ENCODE results near the gene STXBP5.

Gene STXBP5

GRCh38 chr6:147179809-147180208, 24.4 kb upstream of the STXBP5 start:
- DNase-seq = no peak

DNA sequence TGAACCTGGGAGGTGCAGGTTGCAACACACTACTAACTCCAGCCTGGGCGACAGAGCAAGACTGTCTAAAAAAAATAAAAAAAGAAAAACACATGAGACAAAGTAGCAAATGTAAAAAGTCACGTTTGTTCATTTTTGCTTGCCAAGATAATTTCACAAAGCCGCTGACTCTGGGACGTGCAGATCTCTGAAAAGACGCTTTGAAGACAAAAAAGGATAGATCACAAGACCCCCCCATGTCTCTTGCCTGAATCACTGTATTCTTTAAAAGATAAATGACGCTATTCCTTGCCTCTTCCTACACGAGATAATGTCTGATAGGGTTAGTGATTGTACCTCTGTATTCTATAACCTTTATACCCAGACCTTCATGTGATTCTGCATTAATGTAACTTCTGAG, 23.3 kb upstream of the STXBP5 start:
- no peak for DNase-seq

GRCh38 chr6:147184379-147184778, 19.8 kb upstream of the STXBP5 start:
- DNase-seq = no peak

- DNase-seq = no peak
These were observed 19.0 kb upstream of the STXBP5 start for GRCh38 chr6:147185216-147185615.

- no peak for DNase-seq
These were observed 13.7 kb upstream of the STXBP5 start for GRCh38 chr6:147190556-147190955.

GRCh38 chr6:147192278-147192911, 11.8 kb upstream of the STXBP5 start:
- no peak for DNase-seq

GRCh38 chr6:147194652-147195411, 9.4 kb upstream of the STXBP5 start:
- DNase-seq = no peak

DNA sequence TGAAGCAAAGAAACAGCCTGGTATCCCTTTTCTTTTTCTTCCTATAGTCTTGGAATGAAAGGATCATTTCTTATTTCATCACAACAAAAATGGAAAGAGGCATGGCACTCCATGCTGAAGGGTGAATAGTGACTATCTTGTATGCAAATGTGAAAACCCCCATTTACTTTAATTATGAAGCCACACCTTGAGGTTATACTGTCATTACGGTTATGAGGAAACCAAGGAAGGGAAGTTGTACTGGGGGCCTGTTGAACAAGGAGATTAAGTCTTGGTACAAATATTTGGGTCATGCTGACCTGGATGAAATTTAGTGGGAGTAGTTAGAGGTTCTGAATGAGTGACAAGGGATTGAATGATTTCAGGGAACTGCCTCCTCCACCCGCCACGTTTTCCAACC, 8.7 kb upstream of the STXBP5 start:
- no peak for DNase-seq

- DNase-seq = no peak
These were observed 8.2 kb upstream of the STXBP5 start for GRCh38 chr6:147195987-147196386.

- DNase-seq = no peak
These were observed 3.5 kb upstream of the STXBP5 start for GRCh38 chr6:147200711-147201110.

- no peak for DNase-seq
These were observed 2.2 kb upstream of the STXBP5 start for GRCh38 chr6:147201885-147202515.

DNA sequence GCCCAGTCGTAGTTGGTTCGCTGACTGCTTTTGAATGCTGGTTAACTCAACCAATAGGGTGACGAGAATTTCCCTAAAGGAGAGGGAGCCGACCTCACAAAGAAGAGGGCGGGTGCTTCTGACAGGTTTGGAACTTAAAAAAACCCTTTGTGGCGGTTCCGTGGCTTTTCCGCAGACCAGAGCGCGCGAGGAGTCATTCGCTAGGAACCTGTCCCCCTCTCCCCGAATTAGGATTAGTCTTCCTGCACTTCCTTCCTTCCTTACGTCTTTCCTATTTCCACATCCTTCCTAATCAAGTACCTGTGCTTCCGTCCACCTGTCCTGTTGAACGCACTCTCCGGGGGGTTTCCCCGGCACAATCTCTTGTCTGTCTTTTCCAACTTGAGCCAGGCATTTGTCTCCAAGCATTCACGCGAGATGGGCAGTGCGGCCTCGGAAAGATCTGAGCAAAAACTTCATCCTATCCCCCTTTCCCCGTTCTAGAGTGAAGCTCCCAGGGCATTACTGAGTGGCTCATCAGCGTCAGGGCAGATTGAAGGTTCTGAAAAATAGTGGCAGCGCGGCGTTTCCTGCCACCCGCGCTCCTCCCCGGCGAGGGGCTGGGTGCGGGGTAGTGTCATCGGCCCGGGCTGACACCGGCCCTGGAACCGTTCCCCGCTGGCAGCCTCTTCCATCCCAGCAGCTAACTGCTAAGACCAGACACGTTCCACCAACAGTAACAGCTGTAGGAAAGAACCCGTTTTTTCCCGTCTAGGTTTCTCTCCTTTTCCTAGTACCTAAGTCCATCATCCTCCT, 1.5 kb upstream of the STXBP5 start:
- peak; percentile 97 for DNase-seq

DNA sequence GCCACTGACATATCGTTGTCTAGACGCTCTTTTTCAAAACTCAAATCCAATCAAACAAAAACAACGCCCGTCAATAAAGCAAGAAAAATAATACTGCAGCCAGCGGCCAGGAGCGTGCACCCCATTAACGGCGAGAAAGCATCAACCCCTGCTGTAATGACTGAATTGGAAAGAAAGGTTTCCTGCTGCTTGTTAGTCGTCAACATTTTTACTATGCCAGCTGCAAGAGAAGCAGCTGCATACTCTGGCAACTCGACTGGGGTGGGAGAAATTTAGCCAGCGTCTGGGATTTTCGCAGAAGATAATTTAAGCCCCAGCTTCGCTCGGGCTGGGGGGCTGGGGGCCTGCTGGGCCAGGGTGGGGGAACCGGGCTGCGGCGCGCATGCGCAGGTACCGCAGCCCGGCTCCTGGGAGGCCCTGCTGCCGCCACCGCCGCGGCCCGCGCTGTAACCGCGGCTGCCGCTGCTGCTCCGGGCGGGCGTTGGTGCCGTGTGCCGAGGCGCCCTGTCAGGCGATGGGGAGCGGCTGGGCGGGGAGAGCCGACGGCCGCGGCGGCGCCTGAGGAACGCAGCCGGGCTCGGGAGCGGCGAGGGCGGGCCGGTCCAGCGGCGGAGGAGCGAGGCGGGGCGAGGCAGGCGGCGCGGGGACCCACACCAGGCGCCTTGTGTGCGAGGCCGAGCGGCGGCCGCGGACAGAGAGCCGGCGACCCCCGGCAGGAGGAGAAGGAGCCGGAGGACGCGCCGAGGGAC, 732 bp upstream of the STXBP5 start:
- peak; percentile 76 for DNase-seq

GRCh38 chr6:147204843-147205311, 660 bp downstream of the STXBP5 start:
- DNase-seq = no peak

DNA sequence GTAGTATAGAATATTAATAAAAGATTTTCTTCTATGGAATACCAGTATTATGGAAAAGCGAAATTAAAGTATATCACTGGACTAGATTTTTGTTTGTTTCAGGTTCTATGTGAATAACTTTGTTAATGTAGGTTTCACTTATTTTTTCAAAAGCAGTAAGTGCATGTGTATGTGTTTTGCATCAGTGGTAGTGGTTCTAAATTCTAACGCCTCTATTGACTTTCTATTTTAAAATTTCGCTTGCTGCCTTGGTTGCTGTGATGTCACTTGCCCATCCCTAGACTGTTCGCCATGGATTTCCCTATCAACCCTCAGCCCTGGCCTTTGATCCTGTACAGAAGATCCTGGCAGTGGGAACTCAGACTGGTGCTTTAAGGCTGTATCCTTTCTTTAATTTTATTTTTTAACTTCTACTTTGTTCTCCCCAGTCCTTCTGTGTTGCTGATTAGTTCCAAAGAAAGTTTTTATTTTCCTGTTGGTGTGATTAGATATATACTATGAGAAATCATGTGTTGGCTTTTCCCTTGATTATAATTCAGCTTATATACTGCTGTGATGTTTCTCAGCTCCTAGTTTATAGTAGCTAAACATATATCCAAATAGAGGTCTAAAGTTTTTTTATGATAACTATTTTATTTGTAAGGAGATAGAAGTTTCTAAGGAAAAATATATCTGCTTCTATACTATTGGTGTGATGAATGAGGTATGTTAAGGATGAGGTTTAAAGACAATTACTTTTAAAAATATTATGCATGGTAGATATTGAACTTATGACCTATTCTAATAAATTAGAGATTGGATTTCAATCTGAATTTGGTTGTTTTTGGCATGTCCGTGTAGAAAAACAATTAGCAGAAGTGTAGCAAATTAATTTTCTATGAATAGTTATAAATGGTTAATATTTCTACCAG, 1.7 kb downstream of the STXBP5 start:
- DNase-seq = peak; percentile 68

- DNase-seq = no peak
These were observed 3.1 kb downstream of the STXBP5 start for GRCh38 chr6:147207351-147207750.

DNA sequence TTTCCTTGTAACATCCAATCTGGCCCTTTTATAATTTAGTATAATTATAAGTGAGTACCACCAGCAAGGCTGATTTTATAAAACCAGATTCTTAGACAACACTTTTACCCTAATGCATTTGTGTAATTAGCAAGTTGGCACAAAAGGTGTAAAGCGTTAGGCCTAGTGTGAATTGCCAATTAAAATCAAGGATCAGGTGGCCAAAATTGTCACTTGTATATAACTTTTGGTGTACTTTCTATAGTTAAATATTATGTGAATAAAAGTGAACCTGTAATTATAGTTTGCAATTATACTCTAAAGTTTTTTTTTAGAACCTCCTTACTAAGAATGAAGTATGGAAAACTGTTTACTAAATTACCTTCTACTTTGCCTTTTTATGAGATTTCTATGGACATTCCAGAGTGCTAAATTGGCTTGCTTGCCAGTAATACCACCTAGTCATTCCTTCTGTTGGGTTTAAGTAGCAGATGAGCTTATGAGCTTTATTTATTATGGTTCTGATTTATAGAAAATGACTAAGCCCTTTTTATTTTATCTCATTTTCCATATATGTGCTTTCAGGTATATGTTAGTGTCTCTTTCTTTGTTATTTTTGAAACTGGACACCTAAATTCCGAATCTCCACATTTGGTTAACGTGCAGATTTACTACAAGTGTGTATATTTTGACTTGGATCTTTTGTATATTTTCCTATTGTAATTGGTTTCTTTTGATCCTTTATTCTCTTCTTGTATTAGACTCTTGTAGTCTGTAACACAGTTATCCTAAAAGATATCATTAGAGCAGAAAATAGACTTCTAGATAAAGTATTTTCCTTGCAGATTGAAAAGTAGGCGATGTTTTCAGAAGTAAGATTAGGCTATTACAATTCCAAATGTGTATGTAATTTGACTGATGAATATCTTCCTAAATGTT, 3.9 kb downstream of the STXBP5 start:
- no peak for DNase-seq

DNA sequence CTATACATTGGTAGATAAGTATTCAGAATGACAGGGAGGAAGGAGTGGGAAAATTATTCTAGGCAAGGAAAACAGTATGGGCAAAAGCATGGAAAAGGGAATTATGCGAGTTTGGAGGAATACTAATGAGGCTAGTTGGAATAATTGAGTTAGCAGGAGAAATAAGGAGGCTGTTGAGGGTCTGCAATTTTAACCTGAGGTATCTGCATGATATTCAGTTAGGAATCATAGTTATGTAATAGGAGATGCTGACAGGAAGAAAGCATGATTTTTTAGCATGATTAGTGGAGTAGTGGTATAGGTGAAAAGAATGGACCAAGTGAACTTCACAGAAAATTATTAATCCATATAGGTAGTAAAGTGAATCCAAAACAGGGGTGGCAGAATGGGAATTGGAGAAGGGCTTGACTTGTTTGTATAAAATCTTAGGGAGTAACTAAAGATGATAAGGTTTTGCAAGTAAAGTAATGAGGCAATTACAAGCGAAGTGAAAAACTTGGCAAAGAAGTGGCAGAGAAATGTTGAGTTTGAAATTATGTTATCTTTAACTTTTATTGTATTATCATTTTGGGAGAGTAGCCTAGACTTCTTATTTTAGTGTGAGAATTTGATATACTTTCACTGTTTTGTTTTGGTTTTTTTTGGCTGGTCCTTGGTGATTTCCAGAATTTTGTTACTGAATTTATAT, 5.7 kb downstream of the STXBP5 start:
- no peak for DNase-seq

GRCh38 chr6:147211349-147211748, 7.1 kb downstream of the STXBP5 start:
- no peak for DNase-seq

- no peak for DNase-seq
These were observed 7.6 kb downstream of the STXBP5 start for GRCh38 chr6:147211831-147212230.
